ENCODE measurements around the gene CTDP1.

DNA sequence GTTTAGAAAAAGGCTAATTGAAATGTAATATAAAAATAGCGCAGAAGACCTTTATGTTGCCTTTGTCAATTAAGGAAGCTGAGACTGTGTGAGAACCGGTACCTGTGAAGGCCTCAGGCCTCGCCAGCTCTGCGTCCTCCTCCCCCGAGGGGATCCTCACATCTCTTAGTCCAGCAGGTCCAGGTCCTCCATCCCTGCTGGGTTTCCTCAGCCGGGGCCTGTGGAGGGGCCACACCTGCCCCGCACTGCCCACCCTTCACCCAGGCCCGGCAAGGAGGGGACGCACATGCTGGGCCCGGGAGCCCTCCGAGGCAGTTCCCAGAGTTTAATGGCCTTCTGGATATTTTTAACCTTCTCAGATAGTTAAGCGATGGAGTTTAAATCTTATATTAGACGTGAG is 121.6 kb downstream of the CTDP1 start:
- TF ChIP-seq, protein P1, sequence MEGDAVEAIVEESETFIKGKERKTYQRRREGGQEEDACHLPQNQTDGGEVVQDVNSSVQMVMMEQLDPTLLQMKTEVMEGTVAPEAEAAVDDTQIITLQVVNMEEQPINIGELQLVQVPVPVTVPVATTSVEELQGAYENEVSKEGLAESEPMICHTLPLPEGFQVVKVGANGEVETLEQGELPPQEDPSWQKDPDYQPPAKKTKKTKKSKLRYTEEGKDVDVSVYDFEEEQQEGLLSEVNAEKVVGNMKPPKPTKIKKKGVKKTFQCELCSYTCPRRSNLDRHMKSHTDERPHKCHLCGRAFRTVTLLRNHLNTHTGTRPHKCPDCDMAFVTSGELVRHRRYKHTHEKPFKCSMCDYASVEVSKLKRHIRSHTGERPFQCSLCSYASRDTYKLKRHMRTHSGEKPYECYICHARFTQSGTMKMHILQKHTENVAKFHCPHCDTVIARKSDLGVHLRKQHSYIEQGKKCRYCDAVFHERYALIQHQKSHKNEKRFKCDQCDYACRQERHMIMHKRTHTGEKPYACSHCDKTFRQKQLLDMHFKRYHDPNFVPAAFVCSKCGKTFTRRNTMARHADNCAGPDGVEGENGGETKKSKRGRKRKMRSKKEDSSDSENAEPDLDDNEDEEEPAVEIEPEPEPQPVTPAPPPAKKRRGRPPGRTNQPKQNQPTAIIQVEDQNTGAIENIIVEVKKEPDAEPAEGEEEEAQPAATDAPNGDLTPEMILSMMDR (IDR thresholded peaks at IDR 0.05): no peak
- no peak for TF ChIP-seq EP300 (IDR thresholded peaks at IDR 0.05)

Measured in tibial nerve (tissue), 4 donors.